Thyroid gland (tissue), 4 donors: ENCODE results near the gene TPK1. TPM values are rescaled to one million over a fixed set of nuclear protein-coding genes. Genes with fewer than 3 reads are reported as not detected.

Experiments
- DNase-seq, 2 donors: peaks; one replicate each; pipeline ENCODE4 v3.0.0-alpha.2; 2019
- H3K27ac ChIP-seq, 3 donors: fragments of 200-600 bp; sonication (generic); 1 replicate in 2 of 3; 2 replicates in 1 of 3; pipeline ENCODE4 v1.5.1; 2016 to 2019; ENCODE audit warnings: mild to moderate bottlenecking in 1 of 3, moderate library complexity in 1 of 3
- H3K27me3 ChIP-seq: fragments of 200-600 bp; sonication (generic); one replicate; pipeline ENCODE4 v1.5.1; 2019
- H3K36me3 ChIP-seq, 2 donors: fragments of 200-600 bp; sonication (generic); one replicate each; pipeline ENCODE4 v1.5.1; 2016 to 2019
- H3K4me1 ChIP-seq, 2 donors: fragments of 200-600 bp; sonication (generic); one replicate each; pipeline ENCODE4 v1.5.1; 2017 to 2019
- H3K4me3 ChIP-seq, 3 donors: fragments of 200-600 bp; sonication (generic); replicated peaks in 1 of 3; 1 replicate in 2 of 3; 2 replicates in 1 of 3; pipeline ENCODE4 v1.5.1; 2016; ENCODE audit warnings: mild to moderate bottlenecking in 1 of 3
- H3K9me3 ChIP-seq: fragments of 200-600 bp; sonication (generic); one replicate; pipeline ENCODE4 v1.5.1; 2017
- POLR2A ChIP-seq, 2 donors: fragments of 450-650 bp; IDR thresholded peaks; one replicate each; pipeline ENCODE4 v1.6.1; 2017; ENCODE audit warnings: antibody characterized with exemption in 2 of 2, mild to moderate bottlenecking in 2 of 2, moderate library complexity in 1 of 2
- WGBS, 2 donors: methylation state at CpG; one replicate each; pipeline ENCODE4 v1.1.5; 2017; 5-methylcytosine and 5-hydroxymethylcytosine counted together
- intact Hi-C: fragments of 100-400 bp; cut with DNase I; formaldehyde crosslinking; loops from one replicate; pipeline ENCODE4 v1.15.1; 2023
- total RNA-seq, 4 donors: library from RNA; depleted of rRNA; stranded (reverse); fragments of >200 nt; gene quantifications; one replicate each; pipeline ENCODE4 v1.2.3, GENCODE V29; 2016
- TF ChIP-seq, protein P1 (sequence below), 6 experiments: fragments of 200-600 bp in 3 of 6; fragments of 450-650 bp in 3 of 6; sonication (generic) in 3 of 6; IDR thresholded peaks; one replicate each; pipeline ENCODE4 v1.5.1; 2016 to 2019; ENCODE audit warnings: antibody characterized with exemption in 6 of 6, mild to moderate bottlenecking in 2 of 6, inconsistent platforms in 1 of 6, moderate library complexity in 1 of 6

The TPK1 gene
- total RNA-seq, 4 donors from 2014 or later, result 2.6 to 10.4 (median 6.2) TPM

DNA sequence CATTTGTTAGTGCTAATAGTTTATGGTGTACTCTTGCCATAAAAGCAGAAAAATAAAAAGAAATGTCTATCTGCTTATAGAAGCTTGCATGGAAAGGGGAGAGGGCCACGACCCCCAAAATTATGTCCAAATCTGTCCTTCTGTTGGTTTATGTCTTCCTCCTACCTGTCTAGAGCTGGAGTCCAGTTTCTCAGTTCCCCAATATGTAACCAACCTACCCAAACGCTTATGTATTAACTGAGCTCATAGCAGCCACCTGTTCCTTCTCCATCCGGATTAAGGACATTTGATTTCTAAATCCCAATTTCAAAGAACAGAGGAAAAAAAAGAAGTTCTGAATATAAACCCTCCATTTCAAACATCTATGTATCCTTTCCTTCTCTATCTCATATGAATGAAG is 30.3 kb upstream of the TPK1 start:
- DNase-seq, result no peak
- TF ChIP-seq, protein P1, sequence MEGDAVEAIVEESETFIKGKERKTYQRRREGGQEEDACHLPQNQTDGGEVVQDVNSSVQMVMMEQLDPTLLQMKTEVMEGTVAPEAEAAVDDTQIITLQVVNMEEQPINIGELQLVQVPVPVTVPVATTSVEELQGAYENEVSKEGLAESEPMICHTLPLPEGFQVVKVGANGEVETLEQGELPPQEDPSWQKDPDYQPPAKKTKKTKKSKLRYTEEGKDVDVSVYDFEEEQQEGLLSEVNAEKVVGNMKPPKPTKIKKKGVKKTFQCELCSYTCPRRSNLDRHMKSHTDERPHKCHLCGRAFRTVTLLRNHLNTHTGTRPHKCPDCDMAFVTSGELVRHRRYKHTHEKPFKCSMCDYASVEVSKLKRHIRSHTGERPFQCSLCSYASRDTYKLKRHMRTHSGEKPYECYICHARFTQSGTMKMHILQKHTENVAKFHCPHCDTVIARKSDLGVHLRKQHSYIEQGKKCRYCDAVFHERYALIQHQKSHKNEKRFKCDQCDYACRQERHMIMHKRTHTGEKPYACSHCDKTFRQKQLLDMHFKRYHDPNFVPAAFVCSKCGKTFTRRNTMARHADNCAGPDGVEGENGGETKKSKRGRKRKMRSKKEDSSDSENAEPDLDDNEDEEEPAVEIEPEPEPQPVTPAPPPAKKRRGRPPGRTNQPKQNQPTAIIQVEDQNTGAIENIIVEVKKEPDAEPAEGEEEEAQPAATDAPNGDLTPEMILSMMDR (IDR thresholded peaks at IDR 0.05), result no peak
- no peak for TF ChIP-seq POLR2A (IDR thresholded peaks at IDR 0.05)
- Histone ChIP-seq H3K4me3 (no peak overlapping the region), H3K9me3 (no peaks in the 10 kb centered on the region), H3K4me1 (no peaks in the 10 kb centered on the region), H3K36me3 (no peaks in the 10 kb centered on the region), H3K27ac (no peak overlapping the region), H3K27me3 (no peaks in the 10 kb centered on the region)
- intact Hi-C loops, result no loop called here
- WGBS, 2 donors, result 87 to 88% methylated on average over 3 of the region's 3 CpGs

DNA sequence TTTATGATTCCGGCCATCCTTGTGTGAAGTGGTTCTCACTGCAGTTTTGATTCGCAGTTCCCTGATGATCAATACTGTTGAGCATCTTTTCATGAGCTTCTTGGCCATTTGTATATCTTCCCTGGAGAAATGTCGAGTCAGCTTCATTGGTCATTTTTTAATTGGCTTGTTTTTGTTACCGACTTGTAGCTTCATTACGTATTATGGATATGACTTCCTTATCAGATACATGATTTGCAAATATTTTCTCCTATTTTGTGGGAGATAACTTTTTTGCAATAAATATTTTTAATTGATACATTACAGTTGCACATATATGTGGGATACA is 27.4 kb upstream of the TPK1 start:
- no peak for DNase-seq
- H3K4me3 ChIP-seq, result no peak overlapping the region
- intact Hi-C loops, result no loop called here
- no peaks in the 10 kb centered on the region for H3K36me3 ChIP-seq
- H3K27ac ChIP-seq, result no peak overlapping the region
- H3K4me1 ChIP-seq, result no peaks in the 10 kb centered on the region
- no peaks in the 10 kb centered on the region for H3K27me3 ChIP-seq
- TF ChIP-seq POLR2A (IDR thresholded peaks at IDR 0.05), result no peak
- TF ChIP-seq, protein P1 (IDR thresholded peaks at IDR 0.05), result no peak
- no peaks in the 10 kb centered on the region for H3K9me3 ChIP-seq
- WGBS, 2 donors, result 90 to 94% methylated on average over 5 of the region's 5 CpGs

DNA sequence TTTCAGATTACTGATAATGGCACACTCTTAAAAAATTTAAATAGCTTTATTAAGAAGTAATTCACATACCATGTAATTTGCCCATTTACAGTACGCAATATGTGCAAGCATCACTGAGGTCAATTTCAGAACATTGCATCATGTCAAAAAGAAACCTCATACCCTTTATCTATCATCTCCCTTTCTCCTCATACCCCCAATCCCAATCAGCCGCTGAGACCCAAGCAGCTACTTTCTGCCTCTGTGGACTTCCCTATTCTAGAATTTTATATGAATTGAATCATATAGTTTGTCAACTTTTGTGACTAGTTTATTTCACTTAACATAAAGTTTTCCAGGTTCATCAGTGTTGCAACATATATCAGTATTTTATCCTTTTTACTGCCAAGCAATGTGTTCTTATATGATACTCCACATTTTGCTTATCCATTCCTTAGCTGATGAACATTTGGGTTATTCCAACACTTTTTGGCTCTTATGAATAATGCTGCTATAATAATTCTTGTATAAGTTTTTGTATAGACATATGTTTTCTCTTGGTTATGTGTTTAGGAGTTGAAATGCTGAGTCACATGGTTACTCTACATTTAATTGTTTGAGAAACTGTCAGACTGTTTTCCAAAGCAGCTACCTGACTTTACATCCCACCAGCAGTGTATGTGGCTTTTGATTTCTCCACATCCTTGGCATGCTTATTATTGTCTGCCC is 26.9 kb upstream of the TPK1 start:
- DNase-seq, result no peak
- intact Hi-C loops, result no loop called here
- Histone ChIP-seq H3K9me3 (no peaks in the 10 kb centered on the region), H3K4me1 (no peaks in the 10 kb centered on the region), H3K4me3 (no peak overlapping the region), H3K36me3 (no peaks in the 10 kb centered on the region), H3K27me3 (no peaks in the 10 kb centered on the region), H3K27ac (no peak overlapping the region)
- WGBS, 2 donors, result 94 to 96% methylated on average over 2 of the region's 2 CpGs
- no peak for TF ChIP-seq POLR2A (IDR thresholded peaks at IDR 0.05)

DNA sequence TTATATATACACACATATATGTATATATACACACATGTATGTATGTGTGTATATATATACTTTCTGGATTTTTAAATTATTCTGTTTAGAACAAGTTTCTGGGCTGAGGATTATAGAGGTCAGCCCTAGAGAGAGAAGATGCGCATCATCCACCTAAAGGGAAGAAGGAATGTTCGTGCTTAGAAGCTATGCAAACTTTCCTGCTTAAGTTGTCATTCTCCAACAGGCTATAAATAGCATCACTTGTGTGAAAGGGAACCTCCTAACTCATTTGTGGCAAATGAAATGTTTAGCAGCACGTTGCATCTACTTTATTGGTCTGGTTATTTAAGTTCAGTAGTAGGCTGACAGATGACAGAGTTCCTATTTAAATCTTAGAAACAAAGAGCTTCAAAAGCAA is 23.9 kb upstream of the TPK1 start:
- Histone ChIP-seq H3K36me3 (no peaks in the 10 kb centered on the region), H3K27me3 (no peaks in the 10 kb centered on the region), H3K9me3 (no peaks in the 10 kb centered on the region), H3K4me1 (no peaks in the 10 kb centered on the region), H3K4me3 (no peak overlapping the region), H3K27ac (no peak overlapping the region)
- no peak for TF ChIP-seq POLR2A (IDR thresholded peaks at IDR 0.05)
- TF ChIP-seq, protein P1 (IDR thresholded peaks at IDR 0.05), result no peak
- DNase-seq, result no peak
- 51 to 55% methylated on average over 3 of the region's 3 CpGs for WGBS, 2 donors
- intact Hi-C loops, result no loop called here

DNA sequence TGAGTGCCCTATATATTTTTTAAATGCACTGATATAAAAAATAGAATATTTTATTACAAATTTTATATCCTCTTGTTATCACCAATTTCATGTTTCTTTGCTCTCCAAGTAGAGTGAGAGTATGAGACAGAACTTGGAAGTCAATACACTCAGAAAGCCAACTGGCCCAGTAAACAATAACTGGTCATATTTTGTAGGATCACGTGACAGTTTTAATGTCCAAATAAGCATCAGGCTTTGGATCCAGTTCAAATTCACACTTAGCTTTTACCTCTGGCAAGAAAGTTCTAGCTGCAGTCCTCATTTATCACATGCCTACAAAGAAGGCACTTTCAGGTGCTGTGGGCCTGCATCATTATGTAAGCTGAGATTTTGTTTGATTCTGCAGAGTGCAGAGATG is 21.6 kb upstream of the TPK1 start:
- intact Hi-C loops, result no loop called here
- no peaks in the 10 kb centered on the region for H3K36me3 ChIP-seq
- 68 to 70% methylated on average over 1 of the region's 1 CpG for WGBS, 2 donors
- H3K27me3 ChIP-seq, result no peaks in the 10 kb centered on the region
- no peak overlapping the region for H3K27ac ChIP-seq
- TF ChIP-seq POLR2A (IDR thresholded peaks at IDR 0.05), result no peak
- TF ChIP-seq, protein P1 (IDR thresholded peaks at IDR 0.05), result no peak
- H3K4me3 ChIP-seq, result no peak overlapping the region
- DNase-seq, result no peak
- no peaks in the 10 kb centered on the region for H3K4me1 ChIP-seq
- no peaks in the 10 kb centered on the region for H3K9me3 ChIP-seq
